ENCODE data around the gene SYNDIG1L.

Gene SYNDIG1L

DNA sequence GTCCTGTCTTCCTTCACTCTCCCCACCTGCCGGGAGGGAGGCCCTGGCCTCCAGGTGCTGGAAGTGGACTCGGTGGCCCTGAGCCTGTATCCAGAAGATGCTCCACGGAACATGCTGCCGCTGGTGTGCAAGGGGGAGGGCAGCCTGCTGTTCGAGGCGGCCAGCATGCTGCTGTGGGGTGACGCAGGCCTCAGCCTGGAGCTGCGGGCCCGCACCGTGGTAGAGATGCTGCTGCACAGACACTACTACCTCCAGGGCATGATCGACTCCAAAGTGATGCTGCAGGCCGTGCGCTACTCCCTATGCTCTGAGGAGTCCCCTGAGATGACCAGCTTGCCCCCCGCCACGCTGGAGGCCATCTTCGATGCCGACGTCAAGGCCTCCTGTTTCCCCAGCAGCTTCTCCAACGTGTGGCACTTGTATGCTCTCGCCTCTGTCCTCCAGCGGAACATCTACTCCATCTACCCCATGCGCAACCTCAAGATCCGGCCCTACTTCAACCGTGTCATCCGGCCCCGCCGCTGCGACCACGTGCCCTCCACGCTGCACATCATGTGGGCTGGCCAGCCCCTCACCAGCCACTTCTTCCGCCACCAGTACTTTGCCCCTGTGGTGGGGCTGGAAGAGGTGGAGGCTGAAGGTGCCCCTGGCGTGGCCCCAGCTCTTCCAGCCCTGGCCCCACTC is 69.0 kb downstream of the SYNDIG1L start:
- no peak for FAIRE-seq
